NT2/D1 (cell line): ENCODE data around the gene CFAP91.

Experiments used
- DNase-seq: peaks from one replicate; pipeline ENCODE4 v3.0.0-alpha.2; 2011; ENCODE audit warnings: low read depth, low spot score
- H3K27me3 ChIP-seq: 2 replicates; pipeline ENCODE4 v1.6.0; 2011; ENCODE audit warnings: mild to moderate bottlenecking; ENCODE audit not compliant: insufficient read length, insufficient read depth
- H3K36me3 ChIP-seq: 2 replicates; pipeline ENCODE4 v1.6.1; 2011; ENCODE audit warnings: mild to moderate bottlenecking, low read length, mixed read lengths; ENCODE audit not compliant: insufficient read depth, insufficient read length
- H3K4me1 ChIP-seq: 2 replicates; pipeline ENCODE4 v1.5.1; 2011; ENCODE audit not compliant: insufficient read depth, insufficient read length
- H3K4me3 ChIP-seq: 2 replicates; pipeline ENCODE4 v1.5.1; 2011; ENCODE audit warnings: low read depth; ENCODE audit not compliant: insufficient read length
- H3K9ac ChIP-seq: 2 replicates; pipeline ENCODE4 v1.6.0; 2011; ENCODE audit warnings: low read depth; ENCODE audit not compliant: insufficient read length
- H3K9me3 ChIP-seq: 2 replicates; pipeline ENCODE4 v1.5.1; 2011; ENCODE audit warnings: mild to moderate bottlenecking, low read length; ENCODE audit not compliant: insufficient read depth
- SUZ12 ChIP-seq: IDR thresholded peaks from 2 replicates; pipeline ENCODE4 v1.6.1; 2011; ENCODE audit not compliant: insufficient read length, insufficient read depth; ENCODE audit errors: extremely low read depth
- YY1 ChIP-seq: IDR thresholded peaks from 2 replicates; pipeline ENCODE4 v1.6.1; 2011; ENCODE audit not compliant: insufficient read length, insufficient read depth
- ZNF274 ChIP-seq: IDR thresholded peaks from 2 replicates; pipeline ENCODE4 v1.6.1; 2011; ENCODE audit warnings: mild to moderate bottlenecking, low read depth, low read length

CFAP91 gene

GRCh38 chr3:119662604-119663373 lies 40.0 kb upstream of the CFAP91 start:
- H3K9me3 ChIP-seq = no peaks in the 10 kb centered on the region
- no peak for DNase-seq
- no peaks in the 10 kb centered on the region for H3K27me3 ChIP-seq
- no peaks in the 10 kb centered on the region for H3K36me3 ChIP-seq
- H3K4me3 ChIP-seq = no peak overlapping the region
- TF ChIP-seq SUZ12 (no peak), YY1 (no peak), ZNF274 (no peak)
- H3K9ac ChIP-seq = no peak overlapping the region
- H3K4me1 ChIP-seq = no peaks in the 10 kb centered on the region

GRCh38 chr3:119663885-119664284 lies 38.9 kb upstream of the CFAP91 start:
- Histone ChIP-seq H3K4me1 (no peaks in the 10 kb centered on the region), H3K4me3 (no peak overlapping the region), H3K36me3 (peaks cover 4% of the 10 kb centered on the region), H3K9ac (no peak overlapping the region), H3K27me3 (no peaks in the 10 kb centered on the region), H3K9me3 (no peaks in the 10 kb centered on the region)
- no peak for DNase-seq
- no peak for TF ChIP-seq ZNF274
- TF ChIP-seq SUZ12 = no peak
- no peak for TF ChIP-seq YY1

- no peaks in the 10 kb centered on the region for H3K4me1 ChIP-seq
- TF ChIP-seq SUZ12 = no peak
- no peak for TF ChIP-seq YY1
- no peak for TF ChIP-seq ZNF274
- H3K4me3 ChIP-seq = no peak overlapping the region
- H3K9me3 ChIP-seq = no peaks in the 10 kb centered on the region
- DNase-seq = no peak
- H3K27me3 ChIP-seq = no peaks in the 10 kb centered on the region
- peaks cover 5% of the 10 kb centered on the region for H3K36me3 ChIP-seq
- H3K9ac ChIP-seq = no peak overlapping the region
Measured at GRCh38 chr3:119664370-119664769, 38.5 kb upstream of the CFAP91 start.

- Histone ChIP-seq H3K4me3 (no peak overlapping the region), H3K4me1 (no peaks in the 10 kb centered on the region), H3K27me3 (no peaks in the 10 kb centered on the region), H3K36me3 (peaks cover 7% of the 10 kb centered on the region), H3K9me3 (no peaks in the 10 kb centered on the region), H3K9ac (no peak overlapping the region)
- no peak for DNase-seq
- TF ChIP-seq YY1 (no peak), SUZ12 (no peak), ZNF274 (no peak)
Measured at GRCh38 chr3:119664850-119665379, 37.9 kb upstream of the CFAP91 start.

- no peak for DNase-seq
- no peaks in the 10 kb centered on the region for H3K4me1 ChIP-seq
- no peak overlapping the region for H3K9ac ChIP-seq
- H3K27me3 ChIP-seq = no peaks in the 10 kb centered on the region
- TF ChIP-seq SUZ12 (no peak), ZNF274 (no peak)
- H3K4me3 ChIP-seq = no peak overlapping the region
- no peaks in the 10 kb centered on the region for H3K9me3 ChIP-seq
- peaks cover 12% of the 10 kb centered on the region for H3K36me3 ChIP-seq
Measured at GRCh38 chr3:119665954-119666559, 36.8 kb upstream of the CFAP91 start.

- TF ChIP-seq SUZ12 = no peak
- no peak for TF ChIP-seq YY1
- no peak for TF ChIP-seq ZNF274
- H3K27me3 ChIP-seq = no peaks in the 10 kb centered on the region
- H3K4me1 ChIP-seq = no peaks in the 10 kb centered on the region
- no peak overlapping the region for H3K9ac ChIP-seq
- H3K9me3 ChIP-seq = peaks cover 12% of the 10 kb centered on the region; the same call in 1 of the 2 replicates
- H3K4me3 ChIP-seq = no peak overlapping the region
- no peak for DNase-seq
- peaks cover 50% of the 10 kb centered on the region for H3K36me3 ChIP-seq
Measured at GRCh38 chr3:119669906-119670570, 32.8 kb upstream of the CFAP91 start.

GRCh38 chr3:119672776-119673175 lies 30.0 kb upstream of the CFAP91 start:
- H3K9ac ChIP-seq = no peak overlapping the region
- H3K27me3 ChIP-seq = no peaks in the 10 kb centered on the region
- DNase-seq = no peak
- TF ChIP-seq ZNF274 = no peak
- TF ChIP-seq YY1 = no peak
- TF ChIP-seq SUZ12 = no peak
- peaks cover 58% of the 10 kb centered on the region for H3K36me3 ChIP-seq
- H3K9me3 ChIP-seq = peaks cover 16% of the 10 kb centered on the region; the same call in 1 of the 2 replicates
- no peaks in the 10 kb centered on the region for H3K4me1 ChIP-seq
- no peak overlapping the region for H3K4me3 ChIP-seq
